ENCODE measurements around the gene GAP43.

GAP43 gene

DNA sequence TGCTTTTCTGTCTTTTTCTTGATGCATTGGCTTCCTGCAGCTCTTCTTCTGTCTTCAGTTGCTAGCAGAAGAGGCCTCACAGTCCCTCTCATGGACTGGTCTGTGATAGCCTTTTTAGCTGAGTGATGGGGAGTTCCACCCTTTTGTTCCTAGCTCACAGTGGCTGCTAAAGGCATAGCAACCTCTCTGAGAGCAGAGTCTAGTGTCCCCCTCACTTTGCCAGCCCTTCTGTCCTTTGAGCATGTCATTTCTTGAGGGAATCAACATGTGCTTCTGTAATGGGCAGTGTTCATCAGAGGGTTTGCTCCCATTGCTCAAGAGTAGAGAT, 44.4 kb downstream of the GAP43 start:
- Histone ChIP-seq H3K4me1 (ENCODE audit: insufficient read depth, low read length) (no peaks in the 10 kb centered on the region; the same call in 1 of the 2 replicates), H3K27me3 (ENCODE audit: insufficient read depth, low read length) (no peaks in the 10 kb centered on the region), H3K36me3 (ENCODE audit: insufficient read depth, low read depth, low read length) (no peaks in the 10 kb centered on the region), H3K27ac (ENCODE audit: low read length) (no peak overlapping the region), H3K9ac (ENCODE audit: low read depth, low read length) (no peak overlapping the region), H3K4me3 (ENCODE audit: low read length) (no peak overlapping the region), H3K9me3 (ENCODE audit: insufficient read depth, low read depth, low read length) (no peaks in the 10 kb centered on the region)

DNA sequence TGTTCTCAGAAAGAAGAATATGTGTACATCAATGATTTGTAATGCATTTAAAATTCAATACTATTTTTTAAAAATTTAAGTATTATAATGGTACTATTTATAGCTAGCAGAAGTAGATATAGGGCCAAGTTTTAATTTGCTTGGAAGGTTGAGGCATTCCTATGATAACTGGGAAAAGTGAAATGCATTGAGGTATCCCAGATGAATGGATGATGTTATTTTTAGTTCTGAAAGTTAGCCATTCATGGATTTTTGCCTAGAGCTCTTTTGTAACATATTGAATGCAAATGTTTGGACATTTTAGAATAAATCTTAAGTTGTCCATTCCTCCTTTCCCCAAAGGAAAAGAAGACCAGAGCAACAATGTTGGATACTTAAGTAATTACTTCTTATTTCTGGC, 47.6 kb downstream of the GAP43 start:
- no peaks in the 10 kb centered on the region; the same call in 1 of the 2 replicates for H3K4me1 ChIP-seq (ENCODE audit: insufficient read depth, low read length)

DNA sequence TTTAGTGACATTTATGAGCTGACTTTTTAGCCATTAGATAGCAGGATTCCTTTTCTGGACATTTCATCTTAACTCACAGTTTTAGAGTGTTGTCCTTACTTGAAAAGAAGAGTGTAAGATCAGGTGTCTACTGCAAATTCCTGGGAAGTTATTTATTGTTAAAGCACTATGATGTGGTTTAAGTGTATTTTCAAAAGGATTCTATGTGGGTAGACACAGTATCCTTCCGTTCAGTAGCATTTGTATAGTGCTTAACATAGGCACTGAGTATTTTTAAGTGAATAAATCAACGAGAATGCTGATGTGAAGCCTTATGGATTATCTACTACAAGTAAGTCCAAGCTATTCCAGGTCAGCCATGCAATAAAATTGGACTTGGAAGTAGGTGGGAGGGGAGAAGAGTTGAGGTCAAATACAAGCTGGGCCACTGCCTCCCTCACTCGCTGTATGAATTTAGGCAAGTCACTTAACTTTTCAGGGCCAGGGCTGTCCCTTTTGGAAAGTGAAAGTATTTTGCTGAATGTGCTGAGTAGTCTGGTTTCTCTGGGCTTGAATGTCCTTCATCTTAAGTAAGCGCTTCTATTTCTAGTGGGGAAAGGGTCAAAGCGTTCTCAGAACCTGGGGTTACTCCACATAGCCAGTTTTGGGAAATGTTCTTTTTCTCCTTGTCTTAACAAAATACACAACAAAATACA, 48.6 kb downstream of the GAP43 start:
- H3K9me3 ChIP-seq (ENCODE audit: insufficient read depth, low read depth, low read length) = no peaks in the 10 kb centered on the region
- no peak overlapping the region for H3K9ac ChIP-seq (ENCODE audit: low read depth, low read length)
- H3K4me1 ChIP-seq (ENCODE audit: insufficient read depth, low read length) = no peaks in the 10 kb centered on the region; the same call in 1 of the 2 replicates
- no peaks in the 10 kb centered on the region for H3K36me3 ChIP-seq (ENCODE audit: insufficient read depth, low read depth, low read length)
- no peak overlapping the region for H3K4me3 ChIP-seq (ENCODE audit: low read length)
- H3K27me3 ChIP-seq (ENCODE audit: insufficient read depth, low read length) = no peaks in the 10 kb centered on the region
- H3K27ac ChIP-seq (ENCODE audit: low read length) = no peak overlapping the region

More for the DNA sequence above, 47.6 kb downstream of the GAP43 start:
- Histone ChIP-seq H3K9ac (ENCODE audit: low read depth, low read length) (no peak overlapping the region), H3K9me3 (ENCODE audit: insufficient read depth, low read depth, low read length) (no peaks in the 10 kb centered on the region), H3K36me3 (ENCODE audit: insufficient read depth, low read depth, low read length) (no peaks in the 10 kb centered on the region), H3K27me3 (ENCODE audit: insufficient read depth, low read length) (no peaks in the 10 kb centered on the region), H3K27ac (ENCODE audit: low read length) (no peak overlapping the region), H3K4me3 (ENCODE audit: low read length) (no peak overlapping the region)

DNA sequence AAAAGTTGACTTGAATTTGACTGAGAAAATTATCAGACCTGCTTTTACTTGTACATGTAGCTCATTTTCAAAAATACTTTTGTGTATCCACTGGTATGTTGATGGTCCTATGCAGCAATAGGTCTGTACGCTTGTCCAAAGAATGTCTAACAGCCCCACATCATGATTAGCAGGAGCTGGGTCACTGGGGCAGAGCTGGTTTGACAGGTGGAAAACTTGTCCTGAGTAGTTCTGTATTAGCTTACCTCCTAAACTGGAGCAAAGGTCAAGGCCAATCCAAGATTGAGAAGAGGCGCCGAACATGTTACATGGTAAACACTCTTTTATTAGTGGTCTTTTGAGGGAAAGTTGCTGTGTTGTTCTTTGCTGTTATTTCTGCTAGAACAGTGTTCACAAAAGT, 50.6 kb downstream of the GAP43 start:
- Histone ChIP-seq H3K9ac (ENCODE audit: low read depth, low read length) (no peak overlapping the region), H3K4me3 (ENCODE audit: low read length) (no peak overlapping the region), H3K27ac (ENCODE audit: low read length) (no peak overlapping the region), H3K4me1 (ENCODE audit: insufficient read depth, low read length) (no peaks in the 10 kb centered on the region), H3K9me3 (ENCODE audit: insufficient read depth, low read depth, low read length) (no peaks in the 10 kb centered on the region), H3K27me3 (ENCODE audit: insufficient read depth, low read length) (no peaks in the 10 kb centered on the region), H3K36me3 (ENCODE audit: insufficient read depth, low read depth, low read length) (no peaks in the 10 kb centered on the region)

DNA sequence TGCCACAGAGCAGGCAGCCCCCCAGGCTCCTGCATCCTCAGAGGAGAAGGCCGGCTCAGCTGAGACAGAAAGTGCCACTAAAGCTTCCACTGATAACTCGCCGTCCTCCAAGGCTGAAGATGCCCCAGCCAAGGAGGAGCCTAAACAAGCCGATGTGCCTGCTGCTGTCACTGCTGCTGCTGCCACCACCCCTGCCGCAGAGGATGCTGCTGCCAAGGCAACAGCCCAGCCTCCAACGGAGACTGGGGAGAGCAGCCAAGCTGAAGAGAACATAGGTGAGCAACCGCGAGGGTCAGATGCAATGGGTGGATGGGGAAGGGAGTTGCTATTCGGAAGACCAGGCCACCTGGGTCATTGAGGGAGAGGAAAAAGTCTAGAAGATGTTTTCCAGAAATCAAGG, 53.0 kb downstream of the GAP43 start:
- Histone ChIP-seq H3K9ac (ENCODE audit: low read depth, low read length) (no peak overlapping the region), H3K27ac (ENCODE audit: low read length) (no peak overlapping the region), H3K36me3 (ENCODE audit: insufficient read depth, low read depth, low read length) (no peaks in the 10 kb centered on the region), H3K4me3 (ENCODE audit: low read length) (no peak overlapping the region), H3K9me3 (ENCODE audit: insufficient read depth, low read depth, low read length) (no peaks in the 10 kb centered on the region), H3K4me1 (ENCODE audit: insufficient read depth, low read length) (no peaks in the 10 kb centered on the region), H3K27me3 (ENCODE audit: insufficient read depth, low read length) (no peaks in the 10 kb centered on the region)

DNA sequence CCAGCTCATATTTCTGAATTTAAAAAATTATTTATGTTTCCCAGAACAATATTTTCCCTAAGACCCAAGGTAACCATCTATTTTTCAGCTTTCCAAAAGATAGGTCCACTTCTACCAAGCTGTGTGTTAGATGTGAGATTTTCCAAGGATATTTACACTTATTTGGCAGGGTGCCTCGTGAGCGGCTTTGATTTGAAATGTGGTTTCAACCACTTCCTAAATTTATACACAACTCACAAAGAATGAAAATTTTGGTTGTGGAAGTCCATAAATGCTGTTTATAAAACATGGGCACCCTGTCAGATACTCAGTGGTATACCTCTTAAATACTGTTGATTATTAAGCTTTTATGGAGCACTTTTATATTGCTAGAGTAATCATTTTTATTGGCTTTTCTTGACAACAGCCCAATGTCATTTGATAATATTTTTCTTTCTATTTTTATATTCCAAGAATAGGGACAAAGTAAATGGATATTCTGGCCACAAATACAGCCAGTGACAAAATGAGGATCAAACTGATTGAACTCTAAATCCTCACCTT, 57.6 kb downstream of the GAP43 start:
- H3K9me3 ChIP-seq (ENCODE audit: insufficient read depth, low read depth, low read length) = no peaks in the 10 kb centered on the region
- H3K36me3 ChIP-seq (ENCODE audit: insufficient read depth, low read depth, low read length) = no peaks in the 10 kb centered on the region
- no peaks in the 10 kb centered on the region for H3K27me3 ChIP-seq (ENCODE audit: insufficient read depth, low read length)
- no peak overlapping the region for H3K27ac ChIP-seq (ENCODE audit: low read length)
- H3K4me3 ChIP-seq (ENCODE audit: low read length) = no peak overlapping the region
- no peak overlapping the region for H3K9ac ChIP-seq (ENCODE audit: low read depth, low read length)
- H3K4me1 ChIP-seq (ENCODE audit: insufficient read depth, low read length) = no peaks in the 10 kb centered on the region

DNA sequence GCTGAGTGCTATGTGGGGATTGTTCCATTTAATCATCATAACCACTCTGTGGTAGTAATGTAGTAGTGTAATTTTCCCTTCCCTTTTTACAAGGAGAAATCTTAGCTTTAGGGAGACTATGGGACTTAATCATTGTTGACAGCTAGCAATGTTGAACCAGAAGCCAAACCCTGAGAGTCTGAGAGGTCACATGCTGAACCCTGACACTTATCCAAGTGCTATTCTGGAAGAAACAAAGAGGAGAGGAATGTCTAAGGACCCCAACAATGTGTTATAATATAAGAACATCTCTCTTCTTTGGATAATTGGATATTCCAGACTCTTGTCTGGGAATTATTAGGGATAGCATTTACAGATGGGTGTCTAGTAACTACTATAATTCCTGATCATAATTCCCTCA, 58.4 kb downstream of the GAP43 start:
- H3K4me1 ChIP-seq (ENCODE audit: insufficient read depth, low read length) = no peaks in the 10 kb centered on the region
- no peaks in the 10 kb centered on the region for H3K9me3 ChIP-seq (ENCODE audit: insufficient read depth, low read depth, low read length)
- no peaks in the 10 kb centered on the region for H3K36me3 ChIP-seq (ENCODE audit: insufficient read depth, low read depth, low read length)
- H3K27me3 ChIP-seq (ENCODE audit: insufficient read depth, low read length) = no peaks in the 10 kb centered on the region
- no peak overlapping the region for H3K27ac ChIP-seq (ENCODE audit: low read length)
- no peak overlapping the region for H3K4me3 ChIP-seq (ENCODE audit: low read length)
- H3K9ac ChIP-seq (ENCODE audit: low read depth, low read length) = no peak overlapping the region

DNA sequence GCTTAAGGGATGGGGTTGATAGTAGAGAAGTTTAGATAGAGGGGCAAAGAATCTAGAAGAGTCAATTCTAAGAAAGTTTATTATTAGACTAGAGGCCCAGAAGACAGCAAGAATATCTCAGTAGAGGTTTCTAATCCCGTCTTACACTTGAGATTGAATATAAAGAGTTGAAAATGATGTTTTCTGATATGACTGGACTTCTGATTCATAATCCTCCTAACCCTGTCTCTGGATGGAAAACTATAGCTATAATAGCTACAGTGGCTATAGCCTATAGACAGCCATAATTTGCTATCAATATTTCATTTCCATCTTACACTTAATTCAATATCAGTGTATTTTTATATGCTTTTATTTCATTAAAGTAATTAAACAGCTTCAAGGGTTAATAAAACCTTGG, 60.0 kb downstream of the GAP43 start:
- H3K4me1 ChIP-seq (ENCODE audit: insufficient read depth, low read length) = no peaks in the 10 kb centered on the region
- H3K27me3 ChIP-seq (ENCODE audit: insufficient read depth, low read length) = no peaks in the 10 kb centered on the region
- H3K9ac ChIP-seq (ENCODE audit: low read depth, low read length) = no peak overlapping the region
- H3K9me3 ChIP-seq (ENCODE audit: insufficient read depth, low read depth, low read length) = no peaks in the 10 kb centered on the region
- no peak overlapping the region for H3K4me3 ChIP-seq (ENCODE audit: low read length)
- H3K36me3 ChIP-seq (ENCODE audit: insufficient read depth, low read depth, low read length) = no peaks in the 10 kb centered on the region
- H3K27ac ChIP-seq (ENCODE audit: low read length) = no peak overlapping the region

DNA sequence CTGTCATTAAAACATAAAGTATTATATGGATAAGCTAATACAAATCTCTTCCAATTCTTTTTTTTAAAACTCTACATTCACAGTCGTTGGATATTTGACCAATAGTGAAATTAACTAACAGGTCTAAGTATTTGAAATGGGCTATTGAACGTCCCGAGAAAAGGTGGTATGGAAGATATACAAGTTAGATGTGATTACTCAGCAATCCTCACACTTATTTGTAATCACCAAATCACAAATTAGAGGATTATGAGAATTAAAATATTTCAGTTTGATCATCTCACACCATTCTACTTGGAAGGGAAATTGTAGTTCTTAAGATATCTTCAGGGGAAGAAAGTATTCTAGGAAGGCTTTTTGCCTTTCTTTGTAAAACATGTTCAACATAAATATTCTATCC, 60.5 kb downstream of the GAP43 start:
- Histone ChIP-seq H3K36me3 (ENCODE audit: insufficient read depth, low read depth, low read length) (no peaks in the 10 kb centered on the region), H3K27me3 (ENCODE audit: insufficient read depth, low read length) (no peaks in the 10 kb centered on the region), H3K9ac (ENCODE audit: low read depth, low read length) (no peak overlapping the region), H3K4me1 (ENCODE audit: insufficient read depth, low read length) (peaks cover 2% of the 10 kb centered on the region; the same call in 1 of the 2 replicates), H3K9me3 (ENCODE audit: insufficient read depth, low read depth, low read length) (no peaks in the 10 kb centered on the region), H3K27ac (ENCODE audit: low read length) (no peak overlapping the region), H3K4me3 (ENCODE audit: low read length) (no peak overlapping the region)

DNA sequence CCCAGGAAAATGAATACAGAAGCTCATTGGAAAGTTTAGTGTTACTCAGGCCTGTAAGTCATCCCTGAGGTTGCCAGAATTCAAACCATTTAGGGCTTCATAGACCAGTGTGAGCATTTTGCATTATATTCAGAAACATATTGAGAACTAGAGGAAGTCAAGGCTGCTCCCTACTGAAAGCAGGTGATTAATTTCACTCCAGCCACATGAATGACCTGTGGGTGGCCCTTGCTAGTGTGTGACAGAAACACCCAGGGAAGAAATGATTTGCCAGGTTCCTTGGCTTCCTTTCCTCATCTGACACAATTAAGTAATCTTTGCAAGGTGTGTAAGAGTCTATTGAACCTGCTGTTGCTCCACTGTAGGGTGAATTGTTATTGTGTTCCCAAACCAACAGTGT, 61.8 kb downstream of the GAP43 start:
- no peak overlapping the region for H3K27ac ChIP-seq (ENCODE audit: low read length)
- H3K9ac ChIP-seq (ENCODE audit: low read depth, low read length) = no peak overlapping the region
- no peaks in the 10 kb centered on the region for H3K36me3 ChIP-seq (ENCODE audit: insufficient read depth, low read depth, low read length)
- peaks cover 3% of the 10 kb centered on the region; the same call in 1 of the 2 replicates for H3K4me1 ChIP-seq (ENCODE audit: insufficient read depth, low read length)
- H3K4me3 ChIP-seq (ENCODE audit: low read length) = no peak overlapping the region
- no peaks in the 10 kb centered on the region for H3K27me3 ChIP-seq (ENCODE audit: insufficient read depth, low read length)
- no peaks in the 10 kb centered on the region for H3K9me3 ChIP-seq (ENCODE audit: insufficient read depth, low read depth, low read length)

DNA sequence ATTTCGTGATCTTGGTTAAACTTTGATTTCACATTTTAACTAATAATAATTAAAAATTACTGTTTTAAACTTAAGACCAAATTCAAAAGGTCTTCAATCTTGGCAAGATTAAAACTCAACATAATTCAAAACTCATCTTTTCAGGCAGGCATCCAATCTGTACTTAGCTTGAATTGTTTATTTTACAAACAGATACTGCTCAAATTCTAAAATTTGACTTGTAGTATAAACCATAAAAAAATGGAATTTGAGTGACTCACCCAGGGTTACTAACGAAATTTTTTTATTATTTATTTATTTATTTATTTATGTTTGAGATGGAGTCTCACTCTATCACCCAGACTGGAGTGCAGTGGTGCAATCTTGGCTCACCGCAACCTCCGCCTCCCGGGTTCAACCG, 64.4 kb downstream of the GAP43 start:
- Histone ChIP-seq H3K36me3 (ENCODE audit: insufficient read depth, low read depth, low read length) (no peaks in the 10 kb centered on the region), H3K4me3 (ENCODE audit: low read length) (no peak overlapping the region), H3K4me1 (ENCODE audit: insufficient read depth, low read length) (peaks cover 3% of the 10 kb centered on the region; the same call in 1 of the 2 replicates), H3K9ac (ENCODE audit: low read depth, low read length) (no peak overlapping the region), H3K27me3 (ENCODE audit: insufficient read depth, low read length) (no peaks in the 10 kb centered on the region), H3K27ac (ENCODE audit: low read length) (no peak overlapping the region), H3K9me3 (ENCODE audit: insufficient read depth, low read depth, low read length) (no peaks in the 10 kb centered on the region)

DNA sequence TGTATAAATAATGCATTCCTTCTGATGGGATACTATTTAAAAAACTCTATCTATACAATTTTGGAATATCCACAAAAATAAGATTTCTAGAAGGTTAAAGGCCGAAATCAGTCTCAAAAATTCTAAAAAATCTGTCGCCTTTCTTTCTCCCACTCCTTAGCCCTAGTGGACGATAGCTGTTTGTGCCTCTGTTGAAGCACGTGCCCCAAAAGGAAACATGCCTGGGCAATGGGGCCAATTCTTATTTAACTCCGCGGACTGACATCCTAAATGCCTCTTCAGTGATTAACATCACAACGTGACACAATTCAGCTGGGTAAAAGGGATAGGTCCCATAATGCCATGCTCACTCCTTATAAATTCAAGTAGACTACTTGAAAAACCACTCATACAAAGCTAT, 65.1 kb downstream of the GAP43 start:
- Histone ChIP-seq H3K4me1 (ENCODE audit: insufficient read depth, low read length) (peaks cover 3% of the 10 kb centered on the region; the same call in 1 of the 2 replicates), H3K4me3 (ENCODE audit: low read length) (no peak overlapping the region), H3K36me3 (ENCODE audit: insufficient read depth, low read depth, low read length) (no peaks in the 10 kb centered on the region), H3K9me3 (ENCODE audit: insufficient read depth, low read depth, low read length) (no peaks in the 10 kb centered on the region), H3K27me3 (ENCODE audit: insufficient read depth, low read length) (no peaks in the 10 kb centered on the region), H3K9ac (ENCODE audit: low read depth, low read length) (no peak overlapping the region), H3K27ac (ENCODE audit: low read length) (no peak overlapping the region)
